Inferior parietal cortex (tissue), 1 donor: ENCODE results near the gene ZCCHC12.
"Not testable (repeated sequence)": the region's sequence is repeated elsewhere in the genome, so short reads cannot be mapped to it uniquely, and the experiment has no call there.

Experiments used
- DNase-seq: peaks from one replicate; pipeline ENCODE4 v3.0.0-alpha.2; 2016; ENCODE audit errors: extremely low spot score

The ZCCHC12 gene

GRCh38 chrX:118823263-118824172, at the start of gene ZCCHC12:
Gene ZCCHC12 (plus strand): TSS chrX:118823824. CDS start chrX:118825245, 1,421 bp downstream.
- DNase-seq = peak; percentile 31

DNA sequence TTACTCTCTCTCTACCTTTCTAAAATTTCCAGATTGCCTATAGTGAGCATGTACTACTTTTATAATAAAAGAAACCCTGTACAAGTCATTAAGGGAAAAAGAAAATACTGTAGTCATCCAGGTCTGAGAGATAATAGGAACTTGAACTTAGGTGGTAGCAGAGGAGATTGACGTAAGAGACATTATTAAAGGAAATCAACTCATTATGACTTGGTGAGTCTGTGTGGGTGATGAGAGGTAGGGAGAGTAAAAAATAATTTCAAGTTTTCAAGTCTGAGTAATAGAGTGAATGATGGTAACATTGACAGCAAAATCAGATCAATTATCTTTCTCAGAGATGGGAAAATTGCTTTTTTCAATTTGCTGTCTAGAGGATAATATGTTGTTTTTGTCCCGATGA, 44.0 kb upstream of the ZCCHC12 start:
- no peak for DNase-seq

GRCh38 chrX:118780509-118780908, 43.1 kb upstream of the ZCCHC12 start:
- DNase-seq = no peak

DNA sequence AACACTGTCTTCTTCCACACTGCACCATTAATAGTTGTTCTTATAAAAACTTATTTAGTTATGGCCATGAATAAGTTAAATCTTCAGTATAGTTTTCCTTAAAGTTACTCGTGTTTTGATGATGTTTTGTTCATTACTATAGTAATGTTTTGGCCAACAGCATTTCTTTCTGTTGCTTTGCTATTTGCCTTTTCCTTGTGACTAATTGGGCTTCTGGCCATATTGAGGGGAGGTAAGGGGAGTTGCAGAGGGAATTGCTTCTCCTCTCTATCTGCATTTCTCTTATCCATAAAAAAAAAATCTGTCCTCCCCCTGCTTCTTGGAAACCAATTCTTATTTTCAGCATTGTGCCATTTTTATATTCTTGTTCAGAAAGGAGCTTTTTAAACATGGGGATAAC, 42.7 kb upstream of the ZCCHC12 start:
- no peak for DNase-seq

- DNase-seq = no peak
These were observed 27.9 kb upstream of the ZCCHC12 start for GRCh38 chrX:118795528-118796280.

DNA sequence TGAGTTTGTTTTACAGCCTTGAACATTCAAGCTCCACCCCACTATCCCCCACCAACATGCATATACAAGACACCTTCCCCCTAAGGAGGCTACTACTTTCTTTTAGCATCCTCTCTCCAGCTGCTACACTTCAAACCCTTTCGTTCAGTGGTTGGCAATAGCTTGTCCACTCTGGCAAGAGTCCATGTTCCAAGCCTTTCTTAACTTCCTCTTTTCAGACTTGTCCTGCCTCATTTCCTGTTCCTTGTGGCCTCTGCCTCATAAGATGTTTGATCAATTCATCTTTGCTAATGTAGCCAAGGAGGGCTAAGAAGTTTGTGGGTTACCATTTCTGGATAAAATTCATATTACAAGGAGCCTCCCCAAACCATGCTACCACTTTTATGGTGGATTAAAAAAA, 20.8 kb upstream of the ZCCHC12 start:
- peak; percentile 8 for DNase-seq

- DNase-seq = peak; percentile 50
These were observed 16.2 kb upstream of the ZCCHC12 start for GRCh38 chrX:118807151-118808017.

GRCh38 chrX:118817257-118817656, 6.4 kb upstream of the ZCCHC12 start:
- DNase-seq = not testable (repeated sequence)

- no peak for DNase-seq
These were observed 628 bp downstream of the ZCCHC12 start for GRCh38 chrX:118824173-118824730.

- no peak for DNase-seq
These were observed 1.6 kb downstream of the ZCCHC12 start for GRCh38 chrX:118825227-118825626.

DNA sequence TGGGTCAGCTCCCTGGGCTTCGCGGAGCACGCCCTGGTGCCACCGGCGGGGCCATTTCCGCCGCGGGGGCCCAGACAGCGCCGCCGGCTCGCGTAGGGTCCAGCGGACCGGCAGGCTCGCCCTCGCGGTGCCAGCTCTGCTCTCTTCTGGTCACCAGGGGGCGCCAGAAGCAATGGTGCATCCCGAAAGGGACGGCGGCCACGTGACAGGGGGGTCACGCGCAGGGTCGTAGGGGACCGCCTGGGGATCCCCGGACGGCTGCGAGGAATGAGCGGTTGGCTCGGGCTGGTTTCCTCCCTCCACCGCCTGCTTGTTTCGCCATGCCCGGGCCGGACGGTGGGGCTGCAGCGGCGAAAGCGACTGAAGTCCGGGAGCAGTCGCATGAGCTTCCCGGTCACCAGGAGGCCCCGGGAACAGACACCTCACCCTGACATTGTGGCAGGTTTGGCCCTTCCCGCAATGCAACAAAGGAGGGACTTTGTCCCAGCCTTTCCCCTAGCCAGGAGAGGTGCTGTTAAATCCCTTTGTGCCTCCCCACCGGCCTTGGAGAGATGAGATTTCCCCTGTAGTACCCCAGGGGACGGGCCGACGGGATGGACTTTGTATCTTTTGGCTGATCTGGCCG, 15.8 kb downstream of the ZCCHC12 start:
- DNase-seq = peak; percentile 76

DNA sequence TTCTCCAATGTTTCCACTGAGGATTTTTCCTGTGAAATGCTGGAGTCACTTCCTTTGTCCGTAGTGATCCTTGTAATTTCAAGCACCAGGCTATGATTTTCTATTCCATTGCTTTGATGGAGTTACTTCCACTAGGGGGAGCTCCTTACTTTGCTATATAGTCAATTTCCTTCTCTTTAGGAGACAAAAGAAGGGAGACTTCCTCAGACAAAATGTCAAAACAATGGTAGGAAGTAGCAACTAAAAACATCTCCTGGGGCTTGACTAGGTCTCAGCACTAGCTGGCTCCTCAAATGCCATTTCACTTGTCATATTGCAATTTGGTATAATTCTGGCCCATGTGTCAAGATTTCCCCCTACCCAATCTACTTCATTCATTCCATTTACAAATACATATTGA, 24.1 kb downstream of the ZCCHC12 start:
- DNase-seq = peak; percentile 78

DNA sequence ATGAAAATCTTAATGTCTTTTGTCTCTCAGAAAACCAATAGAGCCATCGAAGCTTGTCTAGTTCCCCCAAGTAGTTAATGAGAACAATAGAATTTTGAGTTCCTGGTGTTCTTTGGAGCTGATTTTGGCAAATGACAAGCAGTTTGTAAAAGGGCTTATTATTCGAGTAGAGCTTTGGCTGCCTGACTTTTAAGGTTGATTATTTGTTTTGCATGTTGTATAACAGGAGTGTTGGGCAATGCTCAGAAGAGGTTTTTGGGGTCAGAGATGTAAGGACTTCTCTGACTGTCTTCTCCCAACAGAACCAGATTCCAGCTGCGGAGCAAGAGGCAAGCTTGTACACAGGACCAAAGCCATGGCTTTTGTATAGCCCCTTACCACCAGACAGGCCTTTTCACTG, 30.0 kb downstream of the ZCCHC12 start:
- no peak for DNase-seq

DNA sequence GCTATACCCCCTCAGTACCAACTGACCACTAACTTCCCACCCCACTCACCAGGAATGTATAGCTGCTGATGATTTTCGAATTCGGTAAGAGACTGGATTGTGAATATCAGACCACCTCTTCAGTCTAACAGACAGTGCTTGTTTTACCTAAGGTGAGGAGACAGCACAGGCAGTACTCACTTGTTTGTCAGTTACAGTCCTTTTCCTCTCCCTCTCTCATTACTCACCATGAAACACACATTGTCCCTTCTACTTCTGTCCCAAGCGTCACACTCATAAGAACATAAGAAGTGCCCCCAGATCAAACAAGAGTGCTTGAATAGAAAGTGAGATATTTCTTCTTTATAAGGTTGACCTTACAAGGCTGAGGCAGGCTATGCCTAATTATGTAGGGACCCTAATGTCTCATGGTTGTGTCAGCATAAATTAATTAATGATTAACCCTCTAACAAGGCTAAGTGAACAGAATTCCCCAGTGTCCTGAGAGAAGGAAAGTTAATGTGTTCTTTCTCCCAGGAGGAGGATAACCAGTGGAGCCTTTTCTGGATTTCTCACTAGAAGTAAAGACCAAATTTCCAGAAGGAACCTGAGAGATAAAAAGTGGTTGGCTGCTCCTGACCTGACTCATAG, 32.2 kb downstream of the ZCCHC12 start:
- no peak for DNase-seq

DNA sequence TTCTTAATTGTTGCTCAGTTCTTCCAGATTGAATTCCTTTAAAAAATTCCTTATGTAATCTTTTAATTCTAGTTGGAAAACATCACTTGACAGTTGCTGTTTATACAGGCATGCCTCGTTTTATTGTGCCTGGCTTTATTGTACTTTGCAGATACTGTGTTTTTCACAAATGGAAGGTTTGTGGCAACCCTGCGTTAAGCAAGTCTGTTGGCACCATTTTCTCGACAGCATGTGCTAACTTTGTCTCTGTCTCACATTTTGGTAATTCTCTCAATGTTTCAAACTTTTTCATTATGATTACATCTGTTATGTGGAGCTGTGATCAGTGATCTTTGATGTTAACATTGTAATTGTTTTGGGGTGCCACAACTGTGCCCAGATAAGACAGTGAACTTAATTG, 33.4 kb downstream of the ZCCHC12 start:
- no peak for DNase-seq

DNA sequence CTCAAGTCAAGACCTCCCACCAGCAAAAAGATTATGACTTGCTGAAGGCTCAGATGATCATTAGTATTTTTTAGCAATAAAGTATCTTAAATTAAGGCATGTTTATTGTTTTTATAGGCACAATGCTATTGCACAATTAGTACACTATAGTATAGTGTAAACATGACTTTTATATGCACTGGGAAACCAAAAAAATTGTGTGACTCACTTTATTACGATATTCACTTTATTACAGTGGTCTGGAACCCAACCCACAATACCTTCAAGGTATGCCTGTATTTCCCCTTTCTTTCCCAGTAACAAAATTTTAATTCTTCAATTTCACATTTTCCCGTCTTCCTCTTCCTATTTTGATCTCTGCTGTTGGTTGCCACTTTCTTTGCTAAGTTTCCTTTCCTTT, 37.7 kb downstream of the ZCCHC12 start:
- DNase-seq = no peak

DNA sequence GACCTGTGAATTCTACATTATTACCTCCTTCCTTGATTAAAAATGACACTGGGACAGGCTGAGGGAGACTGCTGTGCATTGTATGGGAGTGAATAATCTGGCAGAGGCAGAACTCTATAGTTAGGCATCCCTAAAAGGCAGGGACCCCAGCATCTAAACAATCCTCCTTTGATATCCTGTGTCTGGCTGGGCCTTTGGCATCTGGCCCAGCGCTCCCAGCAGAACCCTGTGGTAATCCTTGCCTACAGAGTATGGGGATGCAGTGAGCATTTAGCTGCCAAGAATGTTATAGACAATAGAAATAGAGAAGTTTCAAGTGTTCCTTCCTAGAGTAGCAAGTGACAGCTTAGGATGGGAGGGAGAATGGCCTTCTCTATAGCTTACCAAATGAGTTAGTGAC, 38.5 kb downstream of the ZCCHC12 start:
- DNase-seq = no peak

DNA sequence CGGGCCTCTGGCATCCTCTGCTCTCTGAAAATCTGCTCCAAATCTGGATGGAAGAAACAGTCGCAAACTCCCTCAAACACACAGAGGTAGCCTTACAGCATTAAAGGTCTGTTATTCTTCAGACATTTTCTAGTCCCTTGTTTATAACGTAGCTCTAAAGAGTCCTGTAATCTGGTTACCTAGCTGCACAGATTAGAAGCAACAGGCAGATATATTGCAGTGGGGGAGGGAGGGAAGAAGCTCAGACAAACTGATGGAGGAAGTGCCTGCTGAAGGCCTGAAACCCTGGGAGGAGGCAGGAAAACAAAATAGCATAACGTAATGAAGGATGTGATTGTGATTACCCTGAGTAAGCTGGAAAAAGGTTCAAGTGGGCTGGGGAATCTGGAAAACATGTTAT, 39.4 kb downstream of the ZCCHC12 start:
- no peak for DNase-seq

DNA sequence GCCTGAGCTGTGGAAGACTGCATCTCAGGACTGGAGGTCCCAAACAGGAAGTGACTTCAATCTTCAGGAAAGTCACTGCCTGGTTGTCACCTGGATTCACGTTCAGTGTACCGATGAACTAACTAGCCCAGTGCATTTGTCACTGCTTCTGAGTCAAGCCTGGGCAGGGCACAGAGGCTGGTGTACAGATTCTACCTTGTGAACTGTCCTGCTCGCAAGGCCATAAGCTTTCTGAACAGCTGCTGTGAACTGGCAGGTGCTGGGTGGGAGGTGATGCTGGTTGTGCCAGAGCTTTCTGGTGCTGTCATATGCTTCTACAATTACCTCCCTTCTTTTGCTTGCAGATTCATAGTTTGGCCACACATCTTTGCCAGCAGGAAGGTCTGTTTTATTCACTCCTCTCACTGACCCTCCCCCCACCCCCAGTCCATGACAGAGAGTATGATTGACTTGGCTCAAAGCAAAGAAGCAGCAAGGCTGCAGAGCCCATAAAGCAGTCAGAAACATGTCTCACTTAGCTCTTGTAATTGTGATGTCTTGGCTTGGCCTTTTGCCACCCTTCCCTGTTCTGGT, 40.5 kb downstream of the ZCCHC12 start:
- DNase-seq = no peak

GRCh38 chrX:118865231-118865630, 41.6 kb downstream of the ZCCHC12 start:
- no peak for DNase-seq
